Neuronal stem cell (in vitro differentiated cells): Measurements from ENCODE around the gene TBC1D20.
A peak's percentile ranks its signal among the peaks of the same experiment; 100 is the strongest.

Experiments
- DNase-seq: peaks from one replicate; pipeline ENCODE4 v3.0.0-alpha.2; 2013; ENCODE audit warnings: low spot score
- H2AFZ ChIP-seq: one replicate; pipeline ENCODE4 v1.6.1; 2013; ENCODE audit warnings: mild to moderate bottlenecking, low read length, inconsistent platforms
- H2AK5ac ChIP-seq: 2 replicates; pipeline ENCODE4 v1.6.1; 2013; ENCODE audit warnings: low read depth, mild to moderate bottlenecking, inconsistent platforms, low read length, moderate library complexity, mixed read lengths
- H2BK120ac ChIP-seq: 2 replicates; pipeline ENCODE4 v1.6.1; 2013; ENCODE audit warnings: low read depth, mild to moderate bottlenecking, inconsistent platforms, low read length, moderate library complexity, mixed read lengths
- H2BK12ac ChIP-seq: one replicate; pipeline ENCODE4 v1.6.1; 2013; ENCODE audit warnings: low read length, inconsistent platforms
- H2BK15ac ChIP-seq: 2 replicates; pipeline ENCODE4 v1.6.1; 2013; ENCODE audit warnings: mild to moderate bottlenecking, low read length, inconsistent platforms, mixed read lengths
- H2BK5ac ChIP-seq: one replicate; pipeline ENCODE4 v1.6.1; 2013; ENCODE audit warnings: inconsistent platforms, mild to moderate bottlenecking, low read length, moderate library complexity
- H3K14ac ChIP-seq: one replicate; pipeline ENCODE4 v1.6.1; 2013; ENCODE audit warnings: low read length, inconsistent platforms
- H3K18ac ChIP-seq: 2 replicates; pipeline ENCODE4 v1.6.1; 2013; ENCODE audit warnings: low read length, inconsistent platforms
- H3K23ac ChIP-seq: 2 replicates; pipeline ENCODE4 v1.6.1; 2013; ENCODE audit warnings: low read depth, mild to moderate bottlenecking, mixed read lengths, low read length, inconsistent platforms; ENCODE audit not compliant: poor library complexity
- H3K27ac ChIP-seq: replicated peaks from 3 replicates; pipeline ENCODE4 v1.5.1; 2013; ENCODE audit warnings: low read length, inconsistent platforms
- H3K27me3 ChIP-seq, 3 experiments: 2 replicates each; pipeline ENCODE4 v1.6.1; 2013; ENCODE audit warnings: low read length in 3 of 3, mild to moderate bottlenecking in 2 of 3, inconsistent platforms in 1 of 3, low read depth in 1 of 3, mixed read lengths in 1 of 3, moderate library complexity in 1 of 3; ENCODE audit not compliant: control insufficient read depth in 3 of 3, insufficient read depth in 3 of 3
- H3K36me3 ChIP-seq, 2 donors: replicated peaks in 1 of 2; 2 replicates each; pipeline ENCODE4 v1.6.1; 2013; ENCODE audit warnings: low read length in 2 of 2; ENCODE audit not compliant: control insufficient read depth in 2 of 2, insufficient read depth in 2 of 2
- H3K4ac ChIP-seq: 2 replicates; pipeline ENCODE4 v1.6.1; 2013; ENCODE audit warnings: inconsistent platforms, mild to moderate bottlenecking, low read length, moderate library complexity
- H3K4me1 ChIP-seq, 2 donors: 1 replicate in 1 of 2; 2 replicates in 1 of 2; pipeline ENCODE4 v1.6.1; 2013; ENCODE audit warnings: low read length in 2 of 2, low read depth in 1 of 2; ENCODE audit not compliant: control insufficient read depth in 2 of 2, insufficient read depth in 1 of 2
- H3K4me2 ChIP-seq: one replicate; pipeline ENCODE4 v1.6.1; 2013; ENCODE audit warnings: mild to moderate bottlenecking, low read length, inconsistent platforms; ENCODE audit not compliant: insufficient read depth, poor library complexity, severe bottlenecking
- H3K4me3 ChIP-seq, 2 donors: 2 replicates each; pipeline ENCODE4 v1.5.1; 2013; ENCODE audit warnings: low read length in 2 of 2, mild to moderate bottlenecking in 2 of 2, inconsistent platforms in 1 of 2, moderate library complexity in 1 of 2
- H3K79me1 ChIP-seq: one replicate; pipeline ENCODE4 v1.6.1; 2013; ENCODE audit warnings: low read depth, mild to moderate bottlenecking, inconsistent platforms, low read length, moderate library complexity
- H3K9ac ChIP-seq: one replicate; pipeline ENCODE4 v1.6.1; 2013; ENCODE audit warnings: mild to moderate bottlenecking, low read depth, low read length, inconsistent platforms; ENCODE audit not compliant: poor library complexity
- H3K9me3 ChIP-seq, 2 donors: replicated peaks in 1 of 2; 2 replicates each; pipeline versions ENCODE3 to v1.6.1; 2013; ENCODE audit warnings: low read length in 2 of 2, mild to moderate bottlenecking in 2 of 2, inconsistent platforms in 1 of 2, low read depth in 1 of 2, mixed read lengths in 1 of 2, moderate library complexity in 1 of 2; ENCODE audit not compliant: control insufficient read depth in 2 of 2, insufficient read depth in 1 of 2
- H4K8ac ChIP-seq: one replicate; pipeline ENCODE4 v1.6.1; 2013; ENCODE audit warnings: low read depth, mild to moderate bottlenecking, inconsistent platforms, low read length, moderate library complexity
- H4K91ac ChIP-seq: one replicate; pipeline ENCODE4 v1.6.1; 2013; ENCODE audit warnings: low read length, low read depth, mild to moderate bottlenecking, inconsistent platforms; ENCODE audit not compliant: poor library complexity
- WGBS, 2 donors: extraction: QIAGEN DNeasy Blood & Tissue Kit; methylation state at CpG; one replicate each; pipeline ENCODE4 v1.1.7; 2013; ENCODE audit warnings: missing lambda C conversion rate in 2 of 2, mixed read lengths in 1 of 2; ENCODE audit not compliant: insufficient read length in 2 of 2, insufficient replicate concordance in 1 of 2; ENCODE audit errors: extremely low coverage in 2 of 2; 5-methylcytosine and 5-hydroxymethylcytosine counted together

Gene TBC1D20

GRCh38 chr20:408843-409696, 53.3 kb downstream of the TBC1D20 start:
- Histone ChIP-seq H3K79me1 (peaks cover 6% of the 10 kb centered on the region), H3K27ac (no peak overlapping the region), H2BK5ac (peak overlapping the region; percentile 93), H3K18ac (peak overlapping the region; percentile 99), H2BK120ac (no peak overlapping the region), H3K27me3 (no peaks in the 10 kb centered on the region), H2BK15ac (no peak overlapping the region), H3K9ac (peak overlapping the region; percentile 100), H3K4me3 (peak overlapping the region; percentile 94 to 100), H3K36me3 (peaks cover 9 to 43% of the 10 kb centered on the region in 2 donors), H3K4me1 (peaks cover 9 to 13% of the 10 kb centered on the region in 2 donors), H3K4ac (no peak overlapping the region), H3K9me3 (peaks cover 0 to 28% of the 10 kb centered on the region in 2 donors), H2BK12ac (no peak overlapping the region), H2AFZ (peak overlapping the region; percentile 91), H4K91ac (no peak overlapping the region), H3K14ac (peak overlapping the region; percentile 98), H2AK5ac (peak overlapping the region; percentile 92), H3K23ac (peak overlapping the region; percentile 90), H4K8ac (no peak overlapping the region), H3K4me2 (peak overlapping the region; percentile 94)
- no CpG with 5 or more reads among the region's 7 CpGs for WGBS, 2 donors
- no peak for DNase-seq

- peaks cover 6% of the 10 kb centered on the region for H3K79me1 ChIP-seq
- peak within 1 kb of the TSS; percentile 93 for H2AFZ ChIP-seq
- H2BK5ac ChIP-seq: peak within 1 kb of the TSS; percentile 93
- H3K9me3 ChIP-seq: peaks cover 0 to 28% of the 10 kb centered on the region in 2 donors
- peak within 1 kb of the TSS; percentile 90 for H3K23ac ChIP-seq
- no peak within 1 kb of the TSS for H4K91ac ChIP-seq
- H3K4me2 ChIP-seq: peak within 1 kb of the TSS; percentile 94
- no CpG with 5 or more reads among the region's 87 CpGs for WGBS, 2 donors
- H2BK12ac ChIP-seq: no peak within 1 kb of the TSS
- DNase-seq: peak; percentile 75
- peaks cover 7 to 36% of the 10 kb centered on the region in 2 donors for H3K36me3 ChIP-seq
- H2BK120ac ChIP-seq: no peak within 1 kb of the TSS
- H3K4me1 ChIP-seq: peaks cover 9 to 13% of the 10 kb centered on the region in 2 donors
- peak within 1 kb of the TSS; percentile 59 for H3K27ac ChIP-seq
- H3K4me3 ChIP-seq: peak within 1 kb of the TSS; percentile 94 to 100
- H3K4ac ChIP-seq: peak within 1 kb of the TSS; percentile 96
- peak within 1 kb of the TSS; percentile 99 for H3K18ac ChIP-seq
- peak within 1 kb of the TSS; percentile 92 for H2AK5ac ChIP-seq
- peak within 1 kb of the TSS; percentile 100 for H3K9ac ChIP-seq
- peak within 1 kb of the TSS; percentile 98 for H3K14ac ChIP-seq
- no peaks in the 10 kb centered on the region for H3K27me3 ChIP-seq
- H4K8ac ChIP-seq: peak within 1 kb of the TSS; percentile 75
- peak within 1 kb of the TSS; percentile 51 for H2BK15ac ChIP-seq
Measured at GRCh38 chr20:407953-408842, 54.1 kb downstream of the TBC1D20 start, which contains the start of gene RBCK1. Gene RBCK1, plus strand, starts transcription at chr20:408299. Its CDS starts 459 bp downstream, at chr20:408758.

DNA sequence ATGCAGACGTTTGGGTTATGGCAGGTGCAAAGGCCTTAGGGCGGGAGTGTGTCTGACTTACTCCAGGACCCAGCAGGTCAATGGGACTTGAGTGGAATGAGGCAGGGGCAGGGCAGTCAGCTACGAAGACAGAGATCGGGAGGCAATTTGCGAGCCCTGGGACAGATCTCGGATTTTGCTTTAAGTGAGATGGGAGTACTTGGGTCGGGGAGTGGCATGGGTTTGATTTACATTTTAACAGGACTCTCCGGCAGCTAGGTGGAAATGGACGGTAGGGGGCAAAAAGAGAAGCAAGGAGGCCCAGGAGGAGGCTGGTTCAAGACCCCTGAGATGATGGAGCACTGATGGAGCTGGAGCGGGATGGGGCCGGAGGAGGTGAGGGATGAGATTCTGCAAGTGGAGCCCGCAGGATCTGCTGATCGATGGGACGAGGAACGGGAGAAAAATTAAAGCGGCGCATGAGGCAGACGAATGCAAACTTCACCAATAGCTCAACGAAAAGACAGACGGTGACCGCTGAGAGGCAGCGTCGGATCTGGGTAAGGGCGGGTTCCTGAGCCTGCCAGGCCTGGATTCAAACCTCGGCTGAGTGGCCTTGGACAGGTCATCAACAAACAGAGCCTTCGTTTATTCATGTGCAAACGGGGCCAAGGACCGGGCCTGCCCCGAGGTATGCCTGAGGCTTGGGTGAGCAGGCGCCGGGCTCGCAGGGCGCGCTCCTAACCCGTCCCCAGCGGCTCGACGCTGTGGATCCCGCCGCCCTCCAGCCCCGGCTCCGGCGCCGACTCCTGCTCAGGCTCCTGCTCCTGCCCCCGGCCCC, 55.0 kb downstream of the TBC1D20 start:
- Histone ChIP-seq H3K23ac (no peak overlapping the region), H3K27me3 (no peaks in the 10 kb centered on the region), H3K4me1 (peaks cover 9 to 13% of the 10 kb centered on the region in 2 donors), H3K4me2 (peak overlapping the region; percentile 72), H4K91ac (no peak overlapping the region), H3K4me3 (peak overlapping the region; percentile 80 to 94), H2BK15ac (no peak overlapping the region), H3K18ac (peak overlapping the region; percentile 55), H2BK12ac (no peak overlapping the region), H2AFZ (peak overlapping the region; percentile 93), H3K27ac (no peak overlapping the region), H2BK120ac (no peak overlapping the region), H4K8ac (no peak overlapping the region), H3K36me3 (peaks cover 7 to 27% of the 10 kb centered on the region in 2 donors), H3K9me3 (peaks cover 0 to 20% of the 10 kb centered on the region in 2 donors), H3K4ac (no peak overlapping the region), H3K9ac (peak overlapping the region; percentile 71), H3K79me1 (peaks cover 6% of the 10 kb centered on the region), H3K14ac (no peak overlapping the region), H2BK5ac (no peak overlapping the region), H2AK5ac (no peak overlapping the region)
- peak; percentile 70 for DNase-seq
- no CpG with 5 or more reads among the region's 45 CpGs for WGBS, 2 donors
